Measurements from ENCODE around the gene NSD2. TPM values are rescaled to one million over a fixed set of nuclear protein-coding genes. Genes with fewer than 3 reads are reported as not detected.

NSD2 gene
- total and polyA plus RNA-seq, 4 donors, result 5.1 to 71.5 (median 11.6) TPM

DNA sequence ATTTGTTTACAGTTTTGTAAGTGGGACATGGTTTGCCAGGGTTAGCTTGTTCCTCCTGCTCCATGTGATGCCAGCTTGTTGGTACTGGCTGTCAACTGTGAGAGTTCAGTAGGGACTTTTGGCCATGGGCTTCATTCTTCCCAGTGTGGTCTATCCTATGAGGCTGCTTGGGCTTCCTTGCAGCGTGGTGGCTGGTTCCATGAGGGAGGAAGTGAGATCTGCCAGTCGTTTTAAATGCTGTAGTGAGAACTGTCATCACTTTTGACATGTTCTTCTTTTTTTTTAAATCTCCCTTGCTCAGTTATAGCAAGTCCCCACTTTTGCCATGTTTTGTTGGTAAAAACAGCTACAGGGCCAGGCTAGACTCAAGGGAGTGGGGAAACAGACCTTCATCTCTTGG, 15.9 kb downstream of the NSD2 start (continued):
- TF ChIP-seq, protein P1, sequence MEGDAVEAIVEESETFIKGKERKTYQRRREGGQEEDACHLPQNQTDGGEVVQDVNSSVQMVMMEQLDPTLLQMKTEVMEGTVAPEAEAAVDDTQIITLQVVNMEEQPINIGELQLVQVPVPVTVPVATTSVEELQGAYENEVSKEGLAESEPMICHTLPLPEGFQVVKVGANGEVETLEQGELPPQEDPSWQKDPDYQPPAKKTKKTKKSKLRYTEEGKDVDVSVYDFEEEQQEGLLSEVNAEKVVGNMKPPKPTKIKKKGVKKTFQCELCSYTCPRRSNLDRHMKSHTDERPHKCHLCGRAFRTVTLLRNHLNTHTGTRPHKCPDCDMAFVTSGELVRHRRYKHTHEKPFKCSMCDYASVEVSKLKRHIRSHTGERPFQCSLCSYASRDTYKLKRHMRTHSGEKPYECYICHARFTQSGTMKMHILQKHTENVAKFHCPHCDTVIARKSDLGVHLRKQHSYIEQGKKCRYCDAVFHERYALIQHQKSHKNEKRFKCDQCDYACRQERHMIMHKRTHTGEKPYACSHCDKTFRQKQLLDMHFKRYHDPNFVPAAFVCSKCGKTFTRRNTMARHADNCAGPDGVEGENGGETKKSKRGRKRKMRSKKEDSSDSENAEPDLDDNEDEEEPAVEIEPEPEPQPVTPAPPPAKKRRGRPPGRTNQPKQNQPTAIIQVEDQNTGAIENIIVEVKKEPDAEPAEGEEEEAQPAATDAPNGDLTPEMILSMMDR (IDR thresholded peaks at IDR 0.05; ENCODE audit: low read depth, low read length, missing input control), result no peak
- TF ChIP-seq HNF4A (conservative IDR thresholded peaks at IDR 0.05) (no peak), FOXA1 (IDR thresholded peaks at IDR 0.05) (no peak)

DNA sequence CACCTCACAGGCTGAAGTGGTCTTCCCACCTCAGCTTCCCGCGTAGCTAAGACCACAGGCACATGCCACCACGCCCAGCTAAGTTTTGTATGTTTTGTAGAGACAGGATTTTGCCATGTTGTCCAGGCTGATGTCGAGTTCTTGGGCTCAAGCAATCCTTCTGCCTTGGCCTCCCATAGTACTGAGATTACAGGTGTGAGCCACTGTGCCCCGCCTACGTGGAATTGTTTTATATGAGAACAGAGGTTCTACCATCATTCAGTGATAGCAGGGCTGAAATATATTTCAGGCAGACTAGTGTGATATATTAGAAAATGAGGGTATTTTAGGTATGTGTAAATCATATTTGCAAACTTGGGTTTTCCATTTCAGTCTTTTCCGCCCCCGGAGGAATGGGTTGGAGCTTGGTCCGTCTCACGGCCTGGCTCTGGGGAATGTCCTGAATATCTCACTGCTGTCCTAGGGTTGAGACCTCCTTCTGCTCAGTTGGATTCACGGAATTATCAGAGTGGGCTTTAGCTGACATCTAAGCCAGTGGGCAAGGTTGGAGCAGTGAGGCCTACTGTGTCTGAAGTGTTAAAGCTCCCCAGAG, 19.9 kb downstream of the NSD2 start:
- no peaks in the 10 kb centered on the region for H3K27me3 ChIP-seq (ENCODE audit: control insufficient read depth in 4 of 4, insufficient read depth in 4 of 4, low read length in 3 of 4)
- WGBS, result 96% methylated on average over 11 of the region's 11 CpGs
- no peak for DNase-seq (ENCODE audit: low spot score)
- TF ChIP-seq, protein P1 (IDR thresholded peaks at IDR 0.05; ENCODE audit: low read depth, low read length, missing input control), result no peak
- no peaks in the 10 kb centered on the region for H3K9me3 ChIP-seq (ENCODE audit: control insufficient read depth in 4 of 4, low read length in 3 of 4)
- H3K4me1 ChIP-seq (ENCODE audit: control insufficient read depth in 4 of 4, insufficient read depth in 4 of 4, low read length in 3 of 4), result no peaks in the 10 kb centered on the region
- H3K36me3 ChIP-seq (ENCODE audit: control insufficient read depth in 4 of 4, insufficient read depth in 3 of 4, low read depth in 1 of 4, low read length in 3 of 4), result no peaks in the 10 kb centered on the region
- no peak overlapping the region for H3K4me3 ChIP-seq (ENCODE audit: low read depth in 1 of 3, low read length in 3 of 3)
- H3K27ac ChIP-seq (ENCODE audit: low read depth in 1 of 2, low read length in 2 of 2), result no peak overlapping the region
- no peak overlapping the region for H3K9ac ChIP-seq (ENCODE audit: low read depth in 1 of 2, low read length in 2 of 2)

DNA sequence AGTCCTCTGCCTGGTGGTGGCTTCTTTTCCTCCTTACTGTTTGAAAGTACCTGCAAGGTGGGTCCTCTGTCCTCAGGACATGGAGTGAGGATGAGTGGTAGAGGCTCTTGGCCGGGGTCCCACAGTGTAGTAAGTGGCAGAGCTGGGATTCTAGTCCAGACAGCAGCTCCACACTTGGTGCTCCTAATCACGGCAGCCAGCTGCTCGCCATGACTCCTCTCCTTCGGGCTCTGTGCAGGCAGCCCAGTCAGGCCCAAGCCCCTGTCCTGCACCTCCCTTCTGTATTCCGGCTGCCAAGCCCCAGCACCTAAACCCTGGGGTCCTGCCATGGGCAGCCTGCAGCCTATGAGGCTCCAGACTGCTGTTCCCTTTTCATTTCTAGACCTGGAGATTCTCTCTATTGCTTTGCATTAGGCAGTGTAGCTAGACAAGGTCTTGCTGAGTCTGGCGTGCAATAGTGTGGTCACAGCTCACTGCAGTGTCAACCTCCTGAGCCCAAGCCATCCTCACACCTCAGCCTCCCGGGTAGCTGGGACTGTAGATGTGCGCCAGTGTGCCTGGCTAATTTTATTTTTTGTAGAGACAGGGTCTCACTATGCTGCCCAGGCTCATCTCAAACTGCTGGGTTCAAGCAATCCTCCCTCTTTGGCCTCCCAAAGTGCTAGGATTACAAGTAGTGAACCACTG, 24.9 kb downstream of the NSD2 start:
- 97% methylated on average over 8 of the region's 8 CpGs for WGBS
- no peak for TF ChIP-seq SP1 (IDR thresholded peaks at IDR 0.05)
- TF ChIP-seq, protein P2, sequence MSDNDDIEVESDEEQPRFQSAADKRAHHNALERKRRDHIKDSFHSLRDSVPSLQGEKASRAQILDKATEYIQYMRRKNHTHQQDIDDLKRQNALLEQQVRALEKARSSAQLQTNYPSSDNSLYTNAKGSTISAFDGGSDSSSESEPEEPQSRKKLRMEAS (IDR thresholded peaks at IDR 0.05), result no peak
- TF ChIP-seq HNF4A (conservative IDR thresholded peaks at IDR 0.05), result no peak
- TF ChIP-seq RAD21 (IDR thresholded peaks at IDR 0.05), result no peak
- TF ChIP-seq NR2F2 (IDR thresholded peaks at IDR 0.05), result no peak
- TF ChIP-seq, protein P3, sequence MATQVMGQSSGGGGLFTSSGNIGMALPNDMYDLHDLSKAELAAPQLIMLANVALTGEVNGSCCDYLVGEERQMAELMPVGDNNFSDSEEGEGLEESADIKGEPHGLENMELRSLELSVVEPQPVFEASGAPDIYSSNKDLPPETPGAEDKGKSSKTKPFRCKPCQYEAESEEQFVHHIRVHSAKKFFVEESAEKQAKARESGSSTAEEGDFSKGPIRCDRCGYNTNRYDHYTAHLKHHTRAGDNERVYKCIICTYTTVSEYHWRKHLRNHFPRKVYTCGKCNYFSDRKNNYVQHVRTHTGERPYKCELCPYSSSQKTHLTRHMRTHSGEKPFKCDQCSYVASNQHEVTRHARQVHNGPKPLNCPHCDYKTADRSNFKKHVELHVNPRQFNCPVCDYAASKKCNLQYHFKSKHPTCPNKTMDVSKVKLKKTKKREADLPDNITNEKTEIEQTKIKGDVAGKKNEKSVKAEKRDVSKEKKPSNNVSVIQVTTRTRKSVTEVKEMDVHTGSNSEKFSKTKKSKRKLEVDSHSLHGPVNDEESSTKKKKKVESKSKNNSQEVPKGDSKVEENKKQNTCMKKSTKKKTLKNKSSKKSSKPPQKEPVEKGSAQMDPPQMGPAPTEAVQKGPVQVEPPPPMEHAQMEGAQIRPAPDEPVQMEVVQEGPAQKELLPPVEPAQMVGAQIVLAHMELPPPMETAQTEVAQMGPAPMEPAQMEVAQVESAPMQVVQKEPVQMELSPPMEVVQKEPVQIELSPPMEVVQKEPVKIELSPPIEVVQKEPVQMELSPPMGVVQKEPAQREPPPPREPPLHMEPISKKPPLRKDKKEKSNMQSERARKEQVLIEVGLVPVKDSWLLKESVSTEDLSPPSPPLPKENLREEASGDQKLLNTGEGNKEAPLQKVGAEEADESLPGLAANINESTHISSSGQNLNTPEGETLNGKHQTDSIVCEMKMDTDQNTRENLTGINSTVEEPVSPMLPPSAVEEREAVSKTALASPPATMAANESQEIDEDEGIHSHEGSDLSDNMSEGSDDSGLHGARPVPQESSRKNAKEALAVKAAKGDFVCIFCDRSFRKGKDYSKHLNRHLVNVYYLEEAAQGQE (IDR thresholded peaks at IDR 0.05), result no peak
- TF ChIP-seq TAF1 (conservative IDR thresholded peaks at IDR 0.05), result no peak
- no peak for TF ChIP-seq EGR1 (IDR thresholded peaks at IDR 0.05; ENCODE audit: low read depth in 2 of 2)
- TF ChIP-seq, protein P4, sequence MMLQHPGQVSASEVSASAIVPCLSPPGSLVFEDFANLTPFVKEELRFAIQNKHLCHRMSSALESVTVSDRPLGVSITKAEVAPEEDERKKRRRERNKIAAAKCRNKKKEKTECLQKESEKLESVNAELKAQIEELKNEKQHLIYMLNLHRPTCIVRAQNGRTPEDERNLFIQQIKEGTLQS (IDR thresholded peaks at IDR 0.05), result no peak
- no peak for TF ChIP-seq FOXA1 (IDR thresholded peaks at IDR 0.05)
- no peak for TF ChIP-seq HNF4G (IDR thresholded peaks at IDR 0.05)
- no peak for TF ChIP-seq GABPA (IDR thresholded peaks at IDR 0.05 in 1 of 2, conservative IDR thresholded peaks at IDR 0.05 in 1 of 2)
- TF ChIP-seq JUND (IDR thresholded peaks at IDR 0.05), result no peak
- TF ChIP-seq RXRA (IDR thresholded peaks at IDR 0.05), result no peak
- no peak for TF ChIP-seq YY1 (IDR thresholded peaks at IDR 0.05)
- TF ChIP-seq, protein P1 (IDR thresholded peaks at IDR 0.05; ENCODE audit: low read depth, low read length, missing input control), result no peak
- TF ChIP-seq FOXA2 (IDR thresholded peaks at IDR 0.05), result no peak

More for the DNA sequence above, 24.9 kb downstream of the NSD2 start:
- Histone ChIP-seq H3K9ac (ENCODE audit: low read depth in 1 of 2, low read length in 2 of 2) (no peak overlapping the region), H3K27ac (ENCODE audit: low read depth in 1 of 2, low read length in 2 of 2) (no peak overlapping the region), H3K4me3 (ENCODE audit: low read depth in 1 of 3, low read length in 3 of 3) (no peak overlapping the region), H3K36me3 (ENCODE audit: control insufficient read depth in 4 of 4, insufficient read depth in 3 of 4, low read depth in 1 of 4, low read length in 3 of 4) (peaks cover 0 to 5% (median under 1%) of the 10 kb centered on the region in 4 donors), H3K27me3 (ENCODE audit: control insufficient read depth in 4 of 4, insufficient read depth in 4 of 4, low read length in 3 of 4) (no peaks in the 10 kb centered on the region), H3K9me3 (ENCODE audit: control insufficient read depth in 4 of 4, low read length in 3 of 4) (no peaks in the 10 kb centered on the region), H3K4me1 (ENCODE audit: control insufficient read depth in 4 of 4, insufficient read depth in 4 of 4, low read length in 3 of 4) (no peaks in the 10 kb centered on the region)
- no peak for DNase-seq (ENCODE audit: low spot score)

Data from liver (tissue), 9 donors.